Measurements from ENCODE around the gene LRG1.

GRCh38 chr19:4521170-4521887, 18.5 kb downstream of the LRG1 start:
- TF ChIP-seq, protein P1, sequence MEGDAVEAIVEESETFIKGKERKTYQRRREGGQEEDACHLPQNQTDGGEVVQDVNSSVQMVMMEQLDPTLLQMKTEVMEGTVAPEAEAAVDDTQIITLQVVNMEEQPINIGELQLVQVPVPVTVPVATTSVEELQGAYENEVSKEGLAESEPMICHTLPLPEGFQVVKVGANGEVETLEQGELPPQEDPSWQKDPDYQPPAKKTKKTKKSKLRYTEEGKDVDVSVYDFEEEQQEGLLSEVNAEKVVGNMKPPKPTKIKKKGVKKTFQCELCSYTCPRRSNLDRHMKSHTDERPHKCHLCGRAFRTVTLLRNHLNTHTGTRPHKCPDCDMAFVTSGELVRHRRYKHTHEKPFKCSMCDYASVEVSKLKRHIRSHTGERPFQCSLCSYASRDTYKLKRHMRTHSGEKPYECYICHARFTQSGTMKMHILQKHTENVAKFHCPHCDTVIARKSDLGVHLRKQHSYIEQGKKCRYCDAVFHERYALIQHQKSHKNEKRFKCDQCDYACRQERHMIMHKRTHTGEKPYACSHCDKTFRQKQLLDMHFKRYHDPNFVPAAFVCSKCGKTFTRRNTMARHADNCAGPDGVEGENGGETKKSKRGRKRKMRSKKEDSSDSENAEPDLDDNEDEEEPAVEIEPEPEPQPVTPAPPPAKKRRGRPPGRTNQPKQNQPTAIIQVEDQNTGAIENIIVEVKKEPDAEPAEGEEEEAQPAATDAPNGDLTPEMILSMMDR (IDR thresholded peaks at IDR 0.05): no peak
- TF ChIP-seq EP300 (IDR thresholded peaks at IDR 0.05): no peak
- TF ChIP-seq POLR2AphosphoS5 (IDR thresholded peaks at IDR 0.05): no peak
- TF ChIP-seq POLR2A (IDR thresholded peaks at IDR 0.05; ENCODE audit: low read depth): no peak
